HG03432 (cell line): ENCODE measurements around the gene PSORS1C1.
"Not testable (repeated sequence)": the region's sequence is repeated elsewhere in the genome, so short reads cannot be mapped to it uniquely, and the experiment has no call there.

ENCODE experiments used
- ATAC-seq: cut with Tn5 transposase; IDR thresholded peaks from one replicate; pipeline ENCODE4 v1.9.1; 2021; ENCODE audit warnings: mild to moderate bottlenecking, moderate library complexity; ENCODE audit not compliant: unreplicated experiment

The PSORS1C1 gene

DNA sequence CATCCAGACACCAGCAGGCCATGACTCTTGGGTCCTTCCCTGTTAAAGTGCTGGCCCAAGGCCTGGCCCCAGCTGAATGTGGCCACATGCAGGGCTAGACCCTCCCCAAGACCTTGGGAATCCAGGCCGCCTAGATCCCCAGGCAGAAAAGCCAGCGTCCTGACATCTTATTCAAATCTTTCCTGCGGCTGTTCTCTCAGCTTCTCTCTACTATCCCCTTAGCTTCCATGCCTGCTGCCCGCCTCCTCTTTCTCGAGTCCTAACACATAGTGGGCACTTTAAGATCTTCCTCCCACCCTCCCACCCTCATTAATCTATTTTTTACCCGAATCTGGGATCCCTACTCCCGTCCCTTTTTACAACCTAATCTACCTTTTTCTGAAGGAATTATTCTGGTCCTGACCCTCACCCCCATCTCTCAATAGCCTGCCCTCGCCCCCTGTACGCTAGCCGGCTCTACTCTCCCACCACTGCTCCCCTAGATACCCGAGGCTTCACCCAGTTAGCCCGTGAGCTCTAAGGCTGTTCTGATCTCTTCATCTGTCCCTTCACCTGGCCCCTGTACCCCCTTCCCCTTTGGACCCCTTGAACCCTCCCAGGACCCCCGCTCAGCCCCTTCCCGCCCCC, 43.0 kb downstream of the PSORS1C1 start, which contains the start of gene CCHCR1:
CCHCR1 (minus strand) TSS at position 290 of the 627 bp plus-strand sequence; CDS start at position 88, 202 bp downstream.
- no peak for ATAC-seq

DNA sequence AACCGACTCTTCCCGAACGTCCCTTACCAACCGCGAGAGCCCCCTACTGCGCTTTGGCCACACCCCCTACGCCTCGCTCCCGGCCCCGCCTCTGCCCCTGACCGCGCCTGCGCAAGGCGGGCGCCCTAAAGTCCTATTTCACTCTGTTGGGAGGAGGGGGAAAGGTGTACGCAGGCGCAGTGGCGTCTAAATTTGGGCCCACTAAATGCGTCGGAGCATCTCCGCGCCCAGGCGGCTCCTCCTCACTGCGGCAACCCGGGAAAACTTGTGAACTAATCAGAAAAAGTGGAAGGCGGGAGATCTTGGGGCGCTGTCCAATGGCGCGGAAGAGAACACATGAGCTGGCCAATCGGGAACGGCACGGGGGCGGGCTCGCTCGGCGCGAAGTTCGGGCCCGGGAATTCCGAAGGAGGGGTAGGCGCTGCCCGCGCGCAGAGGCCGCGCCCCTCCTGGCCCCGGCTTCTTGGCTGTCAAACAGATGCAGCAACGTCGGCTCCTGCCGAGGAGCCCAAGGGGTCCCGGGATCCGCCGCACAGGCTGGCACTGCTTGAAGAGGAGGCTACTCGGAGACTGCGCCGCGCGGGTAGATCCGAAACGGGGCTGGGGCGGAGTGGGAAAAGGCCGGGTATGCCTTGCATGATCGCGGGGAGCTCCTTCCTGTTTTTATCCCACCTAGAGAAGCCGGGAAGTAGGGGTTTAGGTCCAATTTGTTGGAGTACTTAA, 43.7 kb downstream of the PSORS1C1 start, which contains the start of gene TCF19:
TCF19 (plus strand) TSS at position 450 of the 723 bp plus-strand sequence. CDS start 881 bp downstream, outside the sequence.
- ATAC-seq: peak; percentile 80

DNA sequence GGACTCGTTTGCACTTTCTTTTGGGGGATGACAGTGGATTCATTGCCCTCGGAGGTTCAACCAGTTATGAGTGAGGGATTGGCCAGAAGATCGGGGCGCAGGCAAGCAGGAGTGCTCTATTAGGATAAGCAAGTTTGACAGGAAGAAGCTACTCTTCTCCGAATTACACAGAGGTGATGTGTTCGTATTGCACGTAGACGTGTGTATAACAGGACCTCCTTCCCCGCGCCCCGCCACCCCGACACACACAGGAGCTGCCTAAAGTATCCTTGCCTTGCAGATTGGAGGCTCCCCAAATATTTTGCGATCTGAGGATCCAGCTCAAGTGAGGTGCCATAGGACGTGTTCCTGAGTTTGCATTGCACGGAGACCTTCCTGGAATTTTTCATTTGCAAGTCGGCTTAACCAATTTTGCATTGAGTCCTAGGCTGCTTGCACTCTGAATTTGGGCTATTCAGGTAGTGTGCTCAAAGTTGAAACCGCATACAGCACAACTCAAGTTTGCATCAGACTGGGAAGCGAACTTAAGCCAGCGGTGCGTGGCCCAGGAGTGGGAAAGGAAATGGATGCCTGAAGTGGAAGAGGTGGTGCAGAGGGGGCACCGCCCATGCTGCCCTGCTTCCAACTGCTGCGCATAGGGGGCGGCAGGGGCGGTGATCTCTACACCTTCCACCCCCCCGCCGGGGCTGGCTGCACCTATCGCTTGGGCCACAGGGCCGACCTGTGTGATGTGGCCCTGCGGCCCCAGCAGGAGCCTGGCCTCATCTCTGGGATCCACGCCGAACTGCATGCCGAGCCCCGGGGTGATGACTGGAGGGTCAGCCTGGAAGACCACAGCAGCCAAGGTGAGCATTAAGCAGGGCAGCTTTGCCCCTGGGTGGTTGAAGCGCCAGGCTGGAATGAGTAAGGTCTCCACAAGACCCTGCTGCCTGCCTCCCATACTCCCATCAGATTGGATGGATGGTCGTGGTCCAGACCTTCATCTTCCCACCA, 44.6 kb downstream of the PSORS1C1 start:
- ATAC-seq: no peak

DNA sequence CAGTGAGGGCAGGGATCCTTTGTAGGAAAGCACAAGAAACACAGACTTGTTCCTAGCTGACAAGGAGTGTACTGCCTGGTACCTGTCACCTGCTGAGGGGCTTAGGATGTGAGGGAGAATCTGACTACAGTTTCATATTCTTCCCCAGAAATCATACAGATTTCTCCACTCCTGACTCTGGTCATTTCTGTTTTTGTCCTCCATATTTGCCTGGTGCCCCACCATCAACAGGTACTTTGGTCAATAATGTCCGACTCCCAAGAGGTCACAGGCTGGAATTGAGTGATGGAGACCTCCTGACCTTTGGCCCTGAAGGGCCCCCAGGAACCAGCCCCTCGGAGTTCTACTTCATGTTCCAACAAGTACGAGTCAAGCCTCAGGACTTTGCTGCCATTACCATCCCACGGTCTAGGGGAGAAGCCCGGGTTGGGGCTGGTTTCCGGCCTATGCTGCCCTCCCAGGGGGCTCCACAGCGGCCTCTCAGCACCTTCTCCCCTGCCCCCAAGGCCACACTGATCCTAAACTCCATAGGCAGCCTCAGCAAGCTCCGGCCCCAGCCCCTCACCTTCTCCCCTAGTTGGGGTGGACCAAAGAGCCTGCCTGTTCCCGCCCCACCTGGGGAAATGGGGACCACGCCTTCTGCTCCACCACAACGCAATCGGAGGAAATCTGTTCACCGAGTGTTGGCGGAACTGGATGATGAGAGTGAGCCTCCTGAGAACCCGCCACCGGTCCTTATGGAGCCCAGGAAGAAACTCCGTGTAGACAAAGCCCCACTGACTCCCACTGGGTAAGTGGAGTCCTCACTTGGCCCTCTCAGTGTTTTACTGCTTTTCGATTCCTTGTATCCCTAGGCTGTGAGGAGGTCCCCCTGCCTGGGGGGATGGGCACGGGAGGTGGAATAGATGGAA, 46.9 kb downstream of the PSORS1C1 start:
- no peak for ATAC-seq

DNA sequence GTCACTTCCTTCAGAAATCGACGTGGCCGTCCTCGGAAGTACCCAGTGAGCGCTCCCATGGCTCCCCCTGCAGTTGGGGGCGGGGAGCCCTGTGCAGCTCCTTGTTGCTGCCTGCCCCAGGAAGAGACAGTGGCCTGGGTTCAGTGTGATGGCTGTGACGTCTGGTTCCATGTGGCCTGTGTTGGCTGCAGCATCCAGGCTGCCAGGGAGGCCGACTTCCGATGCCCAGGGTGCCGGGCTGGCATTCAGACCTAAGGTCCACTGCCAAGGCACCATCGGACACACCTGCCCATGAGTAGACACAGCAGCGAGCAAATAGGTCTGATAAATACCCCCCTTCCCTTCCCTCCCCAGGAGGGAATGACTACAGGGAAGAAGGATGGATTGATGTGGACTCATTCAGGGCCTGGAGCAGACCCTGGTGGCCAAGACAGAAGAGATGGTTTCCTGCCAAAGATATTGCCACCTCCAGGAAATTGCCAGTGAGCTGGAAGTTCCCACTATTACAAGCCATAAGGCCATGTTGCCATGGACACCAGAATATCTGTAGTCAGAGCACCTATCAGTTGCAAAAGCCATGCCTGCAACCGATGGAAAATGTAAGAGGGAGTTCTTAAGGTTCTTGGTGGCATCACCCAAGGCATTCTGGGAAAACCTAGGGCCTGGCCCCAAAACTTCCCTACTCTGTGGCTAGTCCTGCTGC, 48.0 kb downstream of the PSORS1C1 start:
- no peak for ATAC-seq

DNA sequence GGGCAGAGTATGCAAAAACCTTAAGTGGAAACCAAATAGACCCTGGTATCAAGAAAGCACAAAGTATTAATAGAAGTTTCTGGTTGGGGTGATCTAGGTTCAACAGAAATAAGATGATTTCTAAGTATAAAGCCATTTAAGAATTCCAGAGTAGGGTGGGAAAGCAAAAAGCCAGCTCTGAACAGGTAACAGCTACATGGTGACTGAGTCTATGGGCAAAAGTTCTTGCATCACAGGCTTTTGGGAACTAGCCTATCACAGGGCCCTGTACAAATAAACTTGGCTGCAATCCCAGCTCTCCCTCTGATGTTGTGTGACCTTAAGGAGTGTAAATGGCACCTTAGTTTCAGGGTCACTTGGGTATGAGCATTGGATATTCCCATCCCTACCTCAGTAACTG, 49.3 kb downstream of the PSORS1C1 start:
- no peak for ATAC-seq

DNA sequence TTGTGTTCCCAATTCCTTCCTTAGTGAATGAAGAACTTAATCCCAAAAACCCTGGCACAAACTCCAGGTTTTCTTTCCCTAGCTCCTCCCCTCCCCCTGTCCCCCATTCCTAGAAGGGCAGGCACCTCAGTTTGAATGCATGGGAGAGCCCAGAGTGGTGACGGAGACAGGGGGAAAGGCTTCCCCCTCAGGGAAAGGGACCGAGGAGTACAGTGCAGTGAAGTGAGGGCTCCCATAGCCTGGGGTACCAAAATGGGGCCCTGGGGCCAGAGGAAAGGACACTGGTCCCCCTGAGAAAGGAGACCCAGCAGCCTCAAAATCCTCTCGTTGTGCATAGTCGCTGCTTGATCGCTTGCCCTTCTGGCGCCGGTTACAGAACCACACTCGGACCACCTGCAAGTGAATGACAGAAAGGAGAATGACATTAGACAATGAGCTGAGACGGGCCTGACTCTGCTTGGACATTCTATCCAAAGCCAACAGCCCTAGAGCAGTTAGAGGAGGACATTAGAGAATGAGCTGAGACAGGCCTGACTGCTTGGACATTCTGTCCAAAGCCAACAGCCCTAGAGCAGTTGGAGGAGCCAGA, 50.0 kb downstream of the PSORS1C1 start:
- not testable (repeated sequence) for ATAC-seq

DNA sequence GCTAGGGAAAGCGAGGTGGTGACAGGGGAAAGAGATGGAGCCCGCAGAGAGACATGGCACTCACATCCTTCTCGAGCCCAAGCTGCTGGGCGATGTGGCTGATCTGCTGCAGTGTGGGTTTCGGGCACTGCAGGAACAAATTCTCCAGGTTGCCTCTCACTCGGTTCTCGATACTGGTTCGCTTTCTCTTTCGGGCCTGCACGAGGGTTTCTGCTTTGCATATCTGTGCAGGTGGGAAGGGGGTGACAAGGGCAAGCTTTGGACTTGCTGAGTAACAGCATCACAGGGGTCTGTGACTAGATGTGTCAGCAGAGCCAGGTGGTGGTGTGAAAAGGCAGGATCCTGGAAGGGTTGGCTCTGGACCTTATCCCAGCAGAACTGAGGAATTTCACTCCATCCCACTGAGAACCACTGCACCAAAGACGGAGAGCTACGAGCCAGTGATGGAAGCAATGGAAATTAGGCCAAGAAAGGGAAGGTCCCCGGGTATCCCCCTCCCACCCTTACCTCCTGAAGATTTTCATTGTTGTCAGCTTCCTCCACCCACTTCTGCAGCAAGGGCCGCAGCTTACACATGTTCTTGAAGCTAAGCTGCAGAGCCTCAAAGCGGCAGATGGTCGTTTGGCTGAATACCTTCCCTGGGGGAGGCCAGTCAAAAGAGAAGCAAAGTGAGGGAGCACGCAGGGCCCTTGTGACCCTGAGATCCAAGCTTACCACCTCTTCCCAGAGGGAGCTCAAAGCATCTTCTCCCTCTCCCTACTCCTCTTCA, 50.6 kb downstream of the PSORS1C1 start:
- peak; percentile 70 for ATAC-seq

DNA sequence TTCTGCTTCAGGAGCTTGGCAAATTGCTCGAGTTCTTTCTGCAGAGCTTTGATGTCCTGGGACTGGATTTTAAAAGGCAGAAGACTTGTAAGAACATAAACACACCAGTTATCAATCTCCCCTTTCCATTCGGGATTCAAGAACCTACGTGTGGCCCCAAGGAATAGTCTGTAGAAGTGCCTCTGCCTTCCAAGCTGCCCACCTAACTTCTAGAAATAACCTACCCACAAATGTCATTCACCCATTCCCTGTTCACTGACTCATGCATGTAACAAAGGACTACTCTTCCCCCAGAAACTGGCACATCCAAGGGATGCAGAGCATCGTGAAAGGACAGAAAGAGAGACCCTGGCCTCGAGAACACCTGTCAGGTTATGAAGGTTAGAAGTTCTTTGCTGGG, 51.4 kb downstream of the PSORS1C1 start:
- ATAC-seq: no peak

DNA sequence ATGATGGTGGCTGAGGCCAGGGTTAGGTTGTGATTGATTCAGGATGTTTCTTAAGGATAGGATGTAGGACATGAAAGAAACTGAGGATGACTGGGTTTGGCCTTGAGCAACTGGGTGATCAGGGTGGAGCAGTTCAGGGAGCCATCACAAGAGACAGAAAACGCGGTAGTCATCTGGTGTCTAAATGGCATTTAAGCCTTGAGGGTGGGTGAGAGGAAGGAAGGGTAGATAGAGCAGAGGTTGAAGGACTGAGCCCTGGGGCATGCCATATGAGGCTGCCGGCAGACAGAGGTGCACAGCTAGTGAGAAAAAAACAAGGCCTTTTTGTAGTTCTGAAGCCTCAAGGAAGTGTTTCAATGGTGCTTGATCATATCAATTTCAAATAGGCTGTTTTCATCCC, 54.0 kb downstream of the PSORS1C1 start:
- no peak for ATAC-seq

DNA sequence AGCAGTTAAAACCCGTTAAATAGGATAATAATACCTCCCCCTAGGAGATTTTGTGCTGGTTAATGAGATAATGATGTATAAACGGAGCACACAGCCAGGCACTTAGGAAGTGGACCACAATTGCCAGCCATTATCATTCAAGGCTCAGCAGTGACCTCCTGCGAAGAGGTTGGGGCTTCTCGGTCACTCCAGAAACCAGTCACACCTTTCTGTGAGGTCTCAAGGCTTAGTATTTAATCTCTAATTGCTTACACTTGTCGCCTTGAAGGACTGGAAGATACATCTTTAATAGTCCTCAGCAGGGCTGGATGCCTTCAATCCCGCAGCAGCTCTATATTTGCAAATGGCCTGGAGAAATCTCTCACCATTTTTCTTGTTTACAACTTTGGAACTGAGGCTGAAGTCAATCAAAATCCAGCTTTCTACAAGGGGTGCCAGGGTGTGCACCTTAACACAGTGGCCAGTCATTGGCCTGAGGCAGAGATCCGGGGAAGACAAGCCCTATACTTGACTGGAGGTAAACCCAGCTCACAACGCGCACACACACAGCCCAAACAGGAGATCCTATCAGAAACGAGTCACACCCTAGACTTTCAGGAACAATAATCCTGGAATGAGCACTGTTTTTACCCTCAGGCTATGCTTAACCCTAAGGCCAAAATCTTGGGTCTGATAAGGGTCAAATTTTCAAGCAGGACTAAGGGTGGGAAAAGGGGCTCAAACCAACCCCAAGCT, 54.7 kb downstream of the PSORS1C1 start:
- ATAC-seq: no peak

DNA sequence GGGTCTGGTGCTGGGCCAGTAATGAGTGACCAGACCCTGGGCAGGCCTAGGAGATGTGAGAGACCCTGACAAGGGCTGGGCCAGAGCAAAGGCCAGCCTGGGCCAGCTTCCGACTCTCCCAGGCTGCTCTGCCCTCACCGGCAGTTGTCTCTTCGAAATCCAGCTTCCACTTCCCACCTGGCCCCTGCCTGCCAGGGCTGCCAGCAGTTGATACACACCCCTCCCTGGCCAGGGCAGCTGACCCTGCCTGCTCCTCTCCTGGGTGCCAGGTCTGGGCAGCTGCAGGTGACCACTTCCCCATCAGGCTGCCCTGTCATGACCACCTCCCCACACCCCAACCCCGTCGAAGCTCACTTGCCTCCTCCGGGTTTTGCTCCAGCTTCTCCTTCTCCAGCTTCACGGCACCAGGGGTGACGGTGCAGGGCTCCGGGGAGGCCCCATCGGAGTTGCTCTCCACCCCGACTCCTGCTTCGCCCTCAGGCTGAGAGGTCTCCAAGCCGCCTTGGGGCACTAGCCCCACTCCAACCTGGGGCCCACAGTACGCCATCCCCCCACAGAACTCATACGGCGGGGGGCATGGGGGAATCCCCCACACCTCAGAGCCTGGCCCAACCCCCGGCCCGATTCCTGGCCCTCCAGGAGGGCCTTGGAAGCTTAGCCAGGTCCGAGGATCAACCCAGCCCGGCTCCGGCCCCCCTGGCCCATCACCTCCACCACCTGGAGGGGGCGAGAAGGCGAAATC, 55.4 kb downstream of the PSORS1C1 start:
- ATAC-seq: not testable (repeated sequence)

DNA sequence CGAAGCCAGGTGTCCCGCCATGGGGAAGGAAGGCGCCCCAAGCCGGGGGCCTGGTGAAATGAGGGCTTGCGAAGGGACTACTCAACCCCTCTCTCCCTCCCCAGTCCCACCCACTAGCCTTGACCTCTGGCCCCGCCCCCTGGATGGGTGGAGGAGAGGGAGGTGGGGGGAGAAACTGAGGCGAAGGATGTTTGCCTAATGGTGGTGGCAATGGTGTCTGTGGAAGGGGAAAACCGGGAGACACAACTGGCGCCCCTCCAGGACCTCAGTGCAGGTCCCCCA, 55.9 kb downstream of the PSORS1C1 start, which contains the start of gene POU5F1:
POU5F1 (minus strand) TSS at position 83 of the 282 bp plus-strand sequence; CDS start at position 21, 62 bp downstream.
- ATAC-seq: no peak

DNA sequence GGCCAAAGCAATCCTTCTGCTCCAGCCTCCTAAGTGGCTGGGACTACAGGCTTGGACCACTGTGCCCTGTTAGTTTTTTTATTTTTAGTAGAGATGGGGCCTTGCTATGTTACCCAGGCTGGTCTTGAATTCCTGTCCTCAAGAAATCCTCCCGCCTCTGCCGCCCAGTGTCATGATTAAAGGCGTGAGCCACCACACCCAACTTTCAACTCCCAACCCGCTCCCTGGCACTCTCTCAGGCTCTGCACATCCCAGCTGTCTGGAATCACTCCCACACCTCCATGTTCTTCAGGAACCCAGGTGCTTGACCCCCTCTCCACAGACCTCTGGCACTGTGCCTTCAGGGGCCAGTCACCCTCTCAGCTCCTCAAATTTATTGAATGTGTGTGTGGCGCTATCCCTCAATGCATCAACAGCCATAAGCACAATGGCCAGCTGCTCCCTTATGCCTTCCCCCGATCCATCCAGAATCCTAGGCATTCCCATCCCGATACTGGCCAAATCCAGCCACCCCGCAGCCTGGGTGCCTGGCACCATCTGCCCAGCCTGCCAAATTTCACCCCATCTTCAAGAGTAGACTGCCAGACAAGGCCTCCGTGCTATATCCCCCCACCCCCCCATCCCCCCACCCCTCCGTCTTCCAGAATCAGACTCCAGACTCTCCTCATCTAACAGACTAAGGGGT, 56.5 kb downstream of the PSORS1C1 start:
- no peak for ATAC-seq

DNA sequence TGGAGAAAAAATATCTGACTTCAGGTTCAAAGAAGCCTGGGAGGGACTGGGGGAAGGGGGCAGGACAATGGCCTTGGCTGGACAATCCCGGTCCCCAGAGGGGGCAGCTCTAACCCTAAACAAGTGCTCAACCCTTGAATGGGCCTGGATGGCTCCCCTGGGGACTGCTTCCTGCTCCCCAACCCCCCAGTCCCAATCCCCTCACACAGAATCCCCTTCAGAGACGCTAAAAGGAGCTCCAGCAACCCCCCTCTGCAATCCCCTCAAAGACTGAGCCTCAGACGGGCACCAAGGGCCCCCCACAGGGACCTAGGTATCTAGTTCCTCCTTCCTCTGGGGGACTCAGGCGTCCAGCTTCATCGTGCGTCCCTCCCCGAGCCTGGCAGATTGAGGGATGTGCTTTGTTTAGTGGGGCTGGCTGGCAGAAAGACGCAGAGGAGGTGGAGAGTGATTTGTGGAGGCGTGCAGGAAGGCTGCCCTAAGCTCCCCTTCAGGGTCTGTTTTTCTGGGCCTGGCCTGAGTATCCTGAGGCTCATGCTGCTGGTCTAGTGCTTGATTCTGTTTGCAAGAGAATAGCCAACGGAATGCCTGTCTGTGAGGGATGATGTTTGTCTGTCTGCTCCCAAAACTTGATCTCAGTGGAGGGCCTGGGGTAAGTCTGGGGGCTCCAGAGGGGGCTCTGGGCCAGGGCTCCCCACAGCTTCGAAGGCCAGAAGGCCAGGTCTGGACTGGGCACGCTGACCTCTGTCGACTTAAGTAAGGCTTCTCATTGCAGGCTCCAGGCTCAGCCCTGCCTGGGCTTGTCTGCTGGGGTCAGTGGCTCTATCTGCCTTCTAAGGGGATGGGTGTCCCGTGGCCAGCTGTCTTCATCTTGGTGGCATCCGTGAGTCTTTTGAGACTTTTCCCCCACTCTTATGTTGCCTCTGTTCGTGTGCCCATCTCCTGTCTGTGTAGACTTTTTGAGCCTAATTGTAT, 57.6 kb downstream of the PSORS1C1 start:
- no peak for ATAC-seq
